SK-N-MC (cell line): ENCODE measurements around the gene PLPPR3.

Experiments
- EZH2 ChIP-seq: fragments of 200-600 bp; sonication (generic); IDR thresholded peaks from one replicate; pipeline ENCODE4 v1.6.1; 2017; ENCODE audit warnings: antibody characterized with exemption
- POLR2AphosphoS5 ChIP-seq: IDR thresholded peaks from 2 replicates; pipeline ENCODE4 v1.6.1; 2012; ENCODE audit warnings: mild to moderate bottlenecking, low read depth, low read length, borderline replicate concordance

DNA sequence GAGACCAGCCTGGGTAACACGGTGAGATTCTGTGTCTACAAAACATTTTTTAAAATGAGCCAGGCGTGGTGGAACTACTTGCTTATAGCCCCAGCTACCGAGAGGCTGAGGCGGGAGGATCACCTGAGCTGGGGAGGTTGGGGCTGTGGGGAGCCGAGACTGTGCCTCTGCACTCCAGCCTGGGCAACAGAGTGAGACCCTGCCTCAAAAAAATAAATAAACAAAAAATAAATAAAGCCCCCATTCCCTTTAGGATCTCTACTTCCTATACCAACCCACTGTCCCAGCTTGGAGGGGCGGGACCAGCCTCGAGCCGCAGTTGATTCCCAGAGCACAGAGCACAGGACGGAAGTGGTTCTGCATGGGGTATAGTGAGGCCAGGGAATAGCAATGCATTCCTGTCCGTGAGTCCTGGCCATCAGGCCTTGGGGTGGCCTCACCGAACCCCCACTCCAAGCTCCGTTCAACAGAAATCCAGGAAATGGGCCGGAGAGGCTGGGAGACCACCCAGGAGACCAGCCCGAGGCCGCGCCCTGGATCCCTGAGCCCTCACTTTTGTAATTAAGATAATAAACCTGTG is 29.4 kb downstream of the PLPPR3 start:
- TF ChIP-seq EZH2 (no peak), POLR2AphosphoS5 (no peak)
